Measurements from ENCODE around the gene JOSD1. TPM values are rescaled to one million over a fixed set of nuclear protein-coding genes. Genes with fewer than 3 reads are reported as not detected.
A peak's percentile ranks its signal among the peaks of the same experiment; 100 is the strongest.

Gene JOSD1
- total RNA-seq, 6 experiments from 2014 or later, result 13.0 to 32.2 (median 21.7) TPM

GRCh38 chr22:38744981-38745380 lies 44.2 kb upstream of the JOSD1 start:
- intact Hi-C loops (cut with DNase I), result no loop called here
- no peaks in the 10 kb centered on the region for H3K9me3 ChIP-seq
- no peak overlapping the region for H3K4me3 ChIP-seq
- peak in 2 of 3 donors; percentile 86 to 87 for DNase-seq
- peaks cover 0 to 35% (median 5%) of the 10 kb centered on the region in 4 donors for H3K4me1 ChIP-seq
- peaks cover 0 to 95% (median 61%) of the 10 kb centered on the region in 4 donors for H3K36me3 ChIP-seq
- no peaks in the 10 kb centered on the region for H3K27me3 ChIP-seq
- TF ChIP-seq CTCF (IDR thresholded peaks at IDR 0.05), result no peak
- TF ChIP-seq POLR2A (IDR thresholded peaks at IDR 0.05), result no peak
- peak; percentile 4 to 73 (median 44) for ATAC-seq
- peak overlapping the region in 1 of 3 donors; percentile 79 for H3K27ac ChIP-seq
- 25% methylated on average over 5 of the region's 6 CpGs for WGBS (ENCODE audit: insufficient coverage, low coverage, low lambda C conversion rate, missing lambda C conversion rate)

- intact Hi-C loops (cut with DNase I), result no loop called here
- H3K4me3 ChIP-seq, result no peak overlapping the region
- no peaks in the 10 kb centered on the region for H3K27me3 ChIP-seq
- H3K4me1 ChIP-seq, result peaks cover 0 to 22% (median 0%) of the 10 kb centered on the region in 4 donors
- H3K9me3 ChIP-seq, result no peaks in the 10 kb centered on the region
- DNase-seq (peak in 1 of 3 donors; percentile 47), ATAC-seq (no peak)
- 93% methylated on average over 10 of the region's 25 CpGs for WGBS (ENCODE audit: insufficient coverage, low coverage, low lambda C conversion rate, missing lambda C conversion rate)
- H3K27ac ChIP-seq, result no peak overlapping the region
- H3K36me3 ChIP-seq, result peaks cover 3 to 96% (median 72%) of the 10 kb centered on the region in 4 donors
- TF ChIP-seq CTCF (IDR thresholded peaks at IDR 0.05) (no peak), POLR2A (IDR thresholded peaks at IDR 0.05) (no peak)
Measured at GRCh38 chr22:38742176-38742942, 41.6 kb upstream of the JOSD1 start.

GRCh38 chr22:38741576-38741975 lies 40.8 kb upstream of the JOSD1 start:
- Histone ChIP-seq H3K4me1 (peaks cover 0 to 22% (median 1%) of the 10 kb centered on the region in 4 donors), H3K27ac (no peak overlapping the region), H3K36me3 (peaks cover 3 to 97% (median 72%) of the 10 kb centered on the region in 4 donors), H3K9me3 (no peaks in the 10 kb centered on the region), H3K27me3 (no peaks in the 10 kb centered on the region), H3K4me3 (no peak overlapping the region)
- WGBS (ENCODE audit: insufficient coverage, low coverage, low lambda C conversion rate, missing lambda C conversion rate), result 48% methylated on average over 2 of the region's 10 CpGs
- intact Hi-C loops (cut with DNase I), result no loop called here
- no peak for DNase-seq
- no peak for ATAC-seq
- TF ChIP-seq POLR2A (IDR thresholded peaks at IDR 0.05), result no peak
- TF ChIP-seq CTCF (IDR thresholded peaks at IDR 0.05), result no peak

GRCh38 chr22:38741166-38741565 lies 40.4 kb upstream of the JOSD1 start:
- peaks cover 3 to 97% (median 73%) of the 10 kb centered on the region in 4 donors for H3K36me3 ChIP-seq
- H3K27me3 ChIP-seq, result no peaks in the 10 kb centered on the region
- WGBS (ENCODE audit: insufficient coverage, low coverage, low lambda C conversion rate, missing lambda C conversion rate), result 80% methylated on average over 1 of the region's 9 CpGs
- no peak for ATAC-seq
- H3K4me1 ChIP-seq, result peaks cover 0 to 22% (median 3%) of the 10 kb centered on the region in 4 donors
- no peak overlapping the region for H3K27ac ChIP-seq
- intact Hi-C loops (cut with DNase I), result no loop called here
- peak in 1 of 3 donors; percentile 26 for DNase-seq
- H3K4me3 ChIP-seq, result no peak overlapping the region
- H3K9me3 ChIP-seq, result no peaks in the 10 kb centered on the region
- no peak for TF ChIP-seq POLR2A (IDR thresholded peaks at IDR 0.05)
- TF ChIP-seq CTCF (IDR thresholded peaks at IDR 0.05), result no peak
